HG03097 (cell line): ENCODE data around the gene EIF3L.
A peak's percentile ranks its signal among the peaks of the same experiment; 100 is the strongest.
"Not testable (repeated sequence)": the region's sequence is repeated elsewhere in the genome, so short reads cannot be mapped to it uniquely, and the experiment has no call there.

Experiments used
- ATAC-seq: cut with Tn5 transposase; IDR thresholded peaks from one replicate; pipeline ENCODE4 v1.9.1; 2021; ENCODE audit not compliant: unreplicated experiment, low FRiP score

Gene EIF3L

GRCh38 chr22:37849089-37849751 lies at the start of gene EIF3L:
TSS of gene EIF3L (plus strand) at chr22:37849419. CDS start at chr22:37849450, 31 bp downstream.
- ATAC-seq = peak; percentile 58

- ATAC-seq = not testable (repeated sequence)
These were observed 49.2 kb upstream of the EIF3L start for GRCh38 chr22:37799979-37800378.

- ATAC-seq = no peak
These were observed 47.3 kb upstream of the EIF3L start for GRCh38 chr22:37801946-37802309.

GRCh38 chr22:37802310-37803194 lies 46.7 kb upstream of the EIF3L start:
- ATAC-seq = no peak

GRCh38 chr22:37803195-37803638 lies 46.0 kb upstream of the EIF3L start:
- no peak for ATAC-seq

GRCh38 chr22:37803639-37804351 lies 45.4 kb upstream of the EIF3L start:
- ATAC-seq = no peak

- no peak for ATAC-seq
These were observed 44.8 kb upstream of the EIF3L start for GRCh38 chr22:37804352-37804880.

- ATAC-seq = no peak
These were observed 44.1 kb upstream of the EIF3L start for GRCh38 chr22:37804881-37805809.

- ATAC-seq = no peak
These were observed 43.4 kb upstream of the EIF3L start for GRCh38 chr22:37805810-37806277.

GRCh38 chr22:37806409-37807333 lies 42.5 kb upstream of the EIF3L start:
- no peak for ATAC-seq

GRCh38 chr22:37807410-37808293 lies 41.6 kb upstream of the EIF3L start, which contains the start of gene GCAT:
TSS of gene GCAT (plus strand) at chr22:37807934. CDS start at chr22:37807968, 34 bp downstream.
- ATAC-seq = peak; percentile 71

GRCh38 chr22:37808294-37808657 lies 40.9 kb upstream of the EIF3L start:
- ATAC-seq = no peak

- no peak for ATAC-seq
These were observed 39.4 kb upstream of the EIF3L start for GRCh38 chr22:37809672-37810333.

GRCh38 chr22:37811867-37812266 lies 37.4 kb upstream of the EIF3L start:
- ATAC-seq = no peak

GRCh38 chr22:37812869-37813678 lies 36.1 kb upstream of the EIF3L start:
- ATAC-seq = no peak

- no peak for ATAC-seq
These were observed 33.6 kb upstream of the EIF3L start for GRCh38 chr22:37815593-37815992.
